NK-92 treated with Interleukin-12 subunit alpha and Interleukin-12 subunit beta, amount 100 ng/mL, for 24 hours (cell line): Measurements from ENCODE around the gene TRMT11.

Source experiments
- DNase-seq: peaks from one replicate; lab custom pipeline; 2025; lab: John Stamatoyannopoulos, UW

The TRMT11 gene

DNA sequence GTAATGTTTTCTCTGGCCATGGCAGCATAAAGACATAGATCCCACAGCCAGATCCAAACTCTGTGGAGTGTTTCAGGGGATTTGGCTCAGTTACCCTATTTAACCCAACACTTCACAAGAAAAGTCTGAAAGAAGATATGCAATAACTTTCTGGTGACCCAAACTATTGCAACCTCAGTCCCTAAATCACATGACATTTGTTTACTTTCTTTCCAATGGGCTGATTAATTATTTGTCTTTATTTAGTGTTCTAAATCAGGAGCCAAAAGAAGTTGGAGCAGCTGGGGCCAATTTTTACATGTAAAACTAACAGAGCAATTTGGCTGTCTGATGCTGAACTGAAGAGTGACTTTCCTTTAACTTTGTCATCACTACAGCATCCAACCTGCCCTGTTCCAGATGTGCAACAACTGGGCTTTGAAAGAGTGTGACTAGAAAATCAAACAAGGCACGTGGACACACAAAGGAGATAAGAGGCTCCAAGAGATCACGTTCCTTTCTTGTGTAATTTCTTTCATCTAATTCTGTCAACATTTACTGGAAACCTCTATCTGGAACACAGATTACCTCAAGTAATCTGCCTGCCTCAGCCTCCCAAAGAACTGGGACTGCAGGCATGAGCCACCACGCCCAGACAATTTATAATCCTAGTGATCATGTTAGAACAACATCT, 90.8 kb downstream of the TRMT11 start:
- DNase-seq, result no peak

DNA sequence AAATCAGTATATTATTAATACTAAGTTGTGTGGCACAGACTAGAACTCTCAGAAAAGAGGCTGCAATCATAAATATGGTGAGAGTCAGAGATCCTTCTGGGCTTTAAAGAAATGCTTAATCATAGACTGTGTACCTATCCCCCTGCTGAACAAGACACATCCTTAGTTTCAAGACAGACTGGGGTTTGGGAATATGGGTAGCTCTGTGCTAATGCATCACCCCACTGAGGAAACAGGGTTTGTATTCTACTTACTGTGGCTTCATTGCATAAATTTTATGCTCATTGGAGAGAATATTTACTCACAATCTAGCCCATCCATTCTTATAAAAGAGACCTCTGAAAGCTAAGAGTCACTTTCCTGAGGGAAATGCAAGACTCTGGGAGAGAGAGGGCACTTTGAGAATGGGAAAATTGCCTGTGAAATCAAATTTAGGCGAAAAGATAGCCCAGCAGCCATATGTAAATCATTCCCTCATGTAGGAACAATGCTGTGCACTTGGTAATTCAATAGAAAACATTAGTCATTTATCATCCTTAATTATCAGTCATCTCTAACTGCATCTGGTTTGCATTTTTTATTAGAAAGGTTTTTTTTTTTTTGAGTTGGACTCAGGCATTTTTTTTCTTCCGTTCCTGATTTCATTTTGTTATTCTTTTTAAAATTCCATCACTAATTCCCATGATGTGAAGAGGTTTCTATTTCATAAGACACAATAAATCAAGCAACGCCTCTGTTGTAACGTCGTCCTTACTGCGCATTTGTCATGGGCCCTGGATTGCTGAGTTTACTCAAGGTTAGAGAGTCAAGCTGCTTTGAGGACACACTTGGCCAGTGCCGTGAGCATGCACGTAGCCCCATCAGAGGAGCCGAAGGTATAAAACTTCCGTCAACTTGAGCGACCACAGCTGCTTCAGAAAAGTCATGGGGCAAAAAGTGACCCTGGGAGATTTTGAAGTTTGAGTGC, 91.8 kb downstream of the TRMT11 start:
- DNase-seq, result no peak

- no peak for DNase-seq
These were observed 97.5 kb downstream of the TRMT11 start for GRCh38 chr6:126083875-126084274.

DNA sequence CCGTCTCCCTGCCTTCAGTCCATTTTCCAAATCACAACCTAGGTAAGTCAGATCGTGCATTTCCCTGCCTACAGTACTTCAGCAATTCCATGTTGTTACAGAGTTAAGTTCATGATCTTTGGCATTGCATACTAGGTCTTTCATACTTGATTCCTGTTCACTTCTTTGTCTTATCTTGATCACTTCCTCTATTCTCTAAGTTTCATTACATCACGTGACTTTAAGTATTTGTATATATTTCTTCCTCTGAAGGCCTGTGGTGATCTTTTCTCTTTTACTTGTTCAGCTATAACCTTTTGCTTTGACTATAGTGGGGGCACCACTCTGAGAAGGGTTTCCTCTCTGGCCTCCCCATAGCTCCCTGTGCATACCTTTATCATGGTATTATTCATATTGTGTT, 100.2 kb downstream of the TRMT11 start:
- DNase-seq, result no peak
